Putamen (tissue), 1 donor: ENCODE measurements around the gene CATSPER1.
"Not testable (repeated sequence)": the region's sequence is repeated elsewhere in the genome, so short reads cannot be mapped to it uniquely, and the experiment has no call there.

ENCODE experiments used
- DNase-seq: peaks from one replicate; pipeline ENCODE4 v3.0.0-alpha.2; 2016; ENCODE audit warnings: low spot score

Gene CATSPER1

DNA sequence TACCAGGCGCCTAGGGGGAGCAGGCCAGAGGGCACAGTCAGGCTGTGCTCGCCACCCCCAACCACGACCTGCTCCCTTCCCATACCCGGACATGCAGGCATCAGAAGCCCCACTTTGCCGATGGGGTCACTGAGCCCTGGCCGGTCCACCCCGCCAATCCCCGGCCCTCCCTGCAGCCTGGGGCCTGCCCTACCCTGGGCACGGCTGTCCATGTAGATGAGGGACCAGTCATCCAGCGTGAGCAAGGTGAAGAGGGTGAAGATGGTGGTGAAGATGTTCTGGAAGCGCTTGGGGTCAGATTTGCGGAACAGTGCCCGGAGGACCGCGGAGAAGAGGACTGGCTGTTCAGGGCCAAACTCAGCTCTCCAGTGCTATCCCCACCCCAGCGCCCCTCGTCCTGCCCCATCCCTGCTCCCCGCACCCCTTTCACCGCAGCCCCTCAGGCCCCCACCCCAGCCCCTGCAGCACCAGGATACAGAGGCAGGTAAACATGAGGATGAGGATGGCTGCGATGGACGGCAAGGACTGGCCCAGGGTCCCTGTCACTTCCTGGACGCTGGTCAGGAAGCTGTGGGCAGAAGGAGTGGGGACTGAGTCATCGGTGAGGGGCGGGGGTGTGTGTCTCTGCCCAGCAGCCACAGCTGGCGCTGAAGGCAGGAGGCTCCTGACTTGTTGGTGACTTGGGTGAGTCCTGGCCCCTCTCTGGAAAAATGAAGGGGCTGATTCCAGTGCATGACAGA lies 5.5 kb downstream of the CATSPER1 start:
- no peak for DNase-seq

DNA sequence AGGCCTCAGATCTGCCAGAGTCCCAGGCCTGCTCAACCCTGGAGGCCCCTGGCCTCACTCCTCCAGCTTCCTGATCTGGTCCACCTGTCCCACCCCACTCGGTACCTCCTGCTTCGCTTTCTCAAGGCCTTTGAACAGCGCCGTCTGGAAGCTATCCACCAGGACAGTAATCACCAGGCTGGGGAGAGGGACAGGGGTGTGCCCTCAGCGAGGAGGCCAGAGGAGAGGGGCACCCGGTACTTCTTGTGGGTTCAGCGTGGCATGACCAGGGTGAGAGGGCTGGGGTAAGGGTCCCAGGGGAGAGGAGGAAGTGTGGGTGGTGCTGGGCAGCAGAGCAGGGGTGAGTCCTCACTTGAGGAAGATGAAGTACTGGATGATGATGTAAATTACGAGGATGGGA lies 6.1 kb downstream of the CATSPER1 start:
- DNase-seq, result no peak

DNA sequence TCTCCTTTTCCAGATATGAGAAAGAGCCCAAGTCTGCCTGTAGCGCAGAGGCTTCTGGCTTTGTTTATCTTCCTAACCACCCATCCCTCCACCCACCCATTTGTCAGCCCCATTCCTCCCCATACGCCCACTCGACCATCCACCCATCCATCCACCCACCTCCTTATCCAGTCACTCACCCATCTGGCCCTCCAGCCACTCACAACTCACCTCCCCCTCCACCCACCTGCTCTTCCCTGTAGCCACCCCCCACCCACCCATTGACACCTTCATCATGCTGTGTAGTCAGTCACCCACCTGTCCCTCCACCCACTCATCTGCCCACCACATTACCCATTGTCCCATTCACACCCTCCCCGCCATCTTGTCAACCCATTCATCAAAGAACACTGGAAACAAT lies 9.0 kb downstream of the CATSPER1 start:
- no peak for DNase-seq

DNA sequence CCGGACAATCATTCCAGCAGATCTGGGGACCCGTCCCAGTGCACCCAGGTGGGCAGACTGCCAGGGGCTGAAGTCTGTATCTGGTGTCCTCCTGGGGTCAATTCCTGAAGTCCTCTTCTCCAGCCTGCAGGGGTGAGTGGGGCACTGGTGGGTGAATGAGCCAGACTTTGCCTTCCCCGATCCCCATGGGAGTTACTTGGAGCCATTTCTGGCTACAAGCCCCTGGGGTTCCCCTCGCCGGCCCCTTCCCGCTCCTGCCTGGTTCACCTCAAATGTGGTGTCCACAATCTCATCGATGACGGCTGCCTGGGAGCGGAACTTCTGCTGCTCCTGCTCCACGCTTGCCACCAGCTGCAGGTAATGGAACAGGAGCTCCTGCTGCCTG lies 9.5 kb downstream of the CATSPER1 start:
- DNase-seq, result no peak

DNA sequence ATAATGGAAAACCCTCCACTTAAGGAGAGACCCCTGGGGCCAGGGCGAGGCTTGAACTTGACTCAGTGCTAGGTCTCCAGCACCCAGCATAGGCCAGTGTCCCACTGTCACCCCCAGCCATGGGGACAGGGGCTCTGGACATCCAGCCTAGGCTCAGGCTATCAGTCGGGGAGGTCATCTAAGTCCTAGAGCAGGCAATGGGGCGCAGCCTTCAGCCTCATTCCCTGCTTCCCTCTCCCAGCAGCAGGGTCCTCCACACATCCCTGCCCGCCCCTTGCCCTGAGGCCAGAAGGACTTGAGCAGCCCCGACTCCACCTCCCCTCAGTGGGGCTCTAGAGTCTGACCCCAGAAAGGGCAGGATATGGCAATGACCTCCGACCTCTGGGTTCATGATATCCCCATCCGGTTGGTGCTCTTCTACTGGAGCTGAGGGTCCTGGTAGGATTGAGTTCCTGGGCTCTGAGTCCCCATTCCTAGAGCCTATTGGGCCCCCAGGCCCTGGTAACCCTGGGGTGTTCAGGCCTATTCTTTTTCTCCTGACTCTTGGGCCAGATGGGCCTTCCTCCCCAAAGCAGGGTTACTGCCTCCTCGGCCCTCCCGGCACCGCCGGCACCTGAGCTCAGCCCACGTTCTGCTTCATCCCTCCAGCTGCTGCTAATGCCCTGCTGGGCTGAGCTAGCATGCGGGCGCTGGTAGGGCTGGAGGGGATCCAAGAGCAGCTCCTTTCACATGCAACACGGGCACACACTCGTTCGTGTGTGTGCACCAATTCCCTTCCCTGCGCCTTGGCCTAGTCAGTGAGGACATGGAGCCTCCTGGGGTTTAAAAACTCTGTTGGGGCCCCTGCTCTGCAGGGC lies 10.1 kb downstream of the CATSPER1 start:
- DNase-seq, result no peak

DNA sequence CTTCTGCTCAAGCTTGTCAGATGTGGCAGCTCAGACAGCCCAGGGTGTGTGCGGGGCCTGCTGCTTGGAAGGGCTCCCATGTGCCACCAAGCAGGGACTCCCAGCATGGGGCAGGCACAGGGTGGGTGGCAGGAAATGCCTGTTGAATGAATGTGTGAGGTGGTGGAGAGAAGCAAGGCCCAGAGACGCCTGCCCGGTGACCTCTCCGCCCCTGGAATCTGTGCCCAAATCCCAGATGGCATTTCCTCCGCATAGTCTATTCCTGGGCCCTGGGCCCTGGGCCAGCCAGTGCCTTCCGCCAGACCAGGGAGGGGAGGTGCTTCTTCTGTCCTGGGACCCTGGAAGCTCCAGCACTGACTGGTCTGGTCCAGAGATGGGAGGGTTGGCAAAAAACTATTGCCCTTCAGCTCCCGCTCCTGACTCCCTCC lies 10.8 kb downstream of the CATSPER1 start:
- DNase-seq, result no peak

DNA sequence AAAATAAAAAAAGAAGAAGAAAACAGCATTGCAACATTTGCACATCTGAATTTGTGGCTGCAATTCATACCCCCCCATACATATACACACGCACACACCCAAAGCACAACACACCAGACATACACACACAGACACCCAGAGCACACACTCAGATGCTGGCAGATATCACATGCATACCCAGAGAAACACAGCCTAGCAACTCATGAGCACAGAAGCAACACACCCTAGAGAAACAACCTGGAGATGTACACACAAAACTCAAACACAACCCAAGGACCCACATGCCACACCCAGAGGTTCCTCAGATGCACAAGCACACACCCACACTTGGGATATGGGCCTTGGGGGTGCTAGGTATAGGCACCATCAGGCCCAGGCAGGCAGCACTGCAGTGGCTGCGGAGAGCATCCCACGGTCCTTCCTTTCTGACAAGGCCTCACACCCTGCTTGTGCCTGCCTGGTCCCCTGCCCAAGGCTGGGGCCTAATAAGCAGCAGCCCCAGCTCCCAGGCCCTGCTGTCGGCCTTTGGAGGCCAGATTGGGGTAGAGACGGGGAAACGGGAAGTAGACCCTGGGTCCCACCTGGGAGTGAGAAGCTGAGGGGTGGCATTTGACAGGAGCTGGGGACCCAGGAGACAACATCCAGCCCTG lies 11.3 kb downstream of the CATSPER1 start:
- DNase-seq, result no peak

DNA sequence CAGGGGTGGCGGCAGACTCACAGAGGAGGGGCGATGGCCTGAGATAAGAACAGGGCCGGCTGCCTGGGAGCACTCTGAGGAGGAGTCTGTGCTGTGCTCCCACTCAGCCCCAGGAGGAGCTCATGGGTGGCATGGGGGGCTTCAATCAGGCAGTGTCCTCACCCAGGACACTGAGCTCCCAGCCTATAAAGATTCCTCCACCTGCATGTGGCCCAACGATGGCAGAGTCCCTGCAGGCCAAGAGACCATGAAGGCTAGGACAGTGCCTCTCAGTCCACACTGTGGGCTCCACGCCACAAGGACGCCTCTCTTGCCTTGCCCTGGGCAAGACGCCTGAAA lies 12.5 kb downstream of the CATSPER1 start:
- DNase-seq, result no peak

DNA sequence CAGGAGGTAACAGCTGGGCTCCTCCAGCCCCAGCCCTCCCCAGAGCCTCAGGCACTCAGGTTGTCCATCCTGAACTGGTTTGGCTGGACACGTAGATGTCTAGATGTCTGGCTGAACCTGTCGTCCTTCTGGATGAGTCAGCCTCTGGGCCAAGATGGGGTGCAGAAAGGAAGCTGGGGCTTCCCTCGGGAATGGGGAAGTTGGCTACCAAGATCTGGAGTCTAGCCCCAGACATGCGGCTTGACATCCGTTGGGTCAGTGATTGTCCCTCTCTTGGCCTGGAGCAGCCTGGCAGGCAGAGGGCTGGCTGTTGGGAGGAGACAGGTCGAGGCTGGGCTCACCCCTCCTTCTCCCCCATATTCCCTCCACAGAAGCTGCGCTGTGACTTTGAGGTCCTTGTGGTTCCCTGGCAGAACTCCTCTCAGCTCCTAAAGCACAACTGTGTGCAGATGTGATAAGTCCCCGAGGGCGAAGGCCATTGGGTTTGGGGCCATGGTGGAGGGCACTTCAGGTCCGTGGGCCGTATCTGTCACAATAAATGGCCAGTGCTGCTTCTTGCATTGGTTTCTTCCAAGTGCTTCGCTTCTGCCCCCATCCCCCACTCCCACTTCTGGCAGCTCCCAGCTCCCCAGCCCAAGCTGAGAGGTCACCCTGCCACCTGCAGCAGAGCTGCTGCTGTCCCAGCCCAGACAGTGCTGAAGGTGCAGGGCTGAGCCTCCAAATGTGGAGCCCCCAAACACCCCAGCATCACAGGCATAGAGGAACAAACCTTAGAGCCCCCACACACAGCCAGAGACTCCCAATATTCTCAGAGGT lies 13.1 kb downstream of the CATSPER1 start:
- no peak for DNase-seq

DNA sequence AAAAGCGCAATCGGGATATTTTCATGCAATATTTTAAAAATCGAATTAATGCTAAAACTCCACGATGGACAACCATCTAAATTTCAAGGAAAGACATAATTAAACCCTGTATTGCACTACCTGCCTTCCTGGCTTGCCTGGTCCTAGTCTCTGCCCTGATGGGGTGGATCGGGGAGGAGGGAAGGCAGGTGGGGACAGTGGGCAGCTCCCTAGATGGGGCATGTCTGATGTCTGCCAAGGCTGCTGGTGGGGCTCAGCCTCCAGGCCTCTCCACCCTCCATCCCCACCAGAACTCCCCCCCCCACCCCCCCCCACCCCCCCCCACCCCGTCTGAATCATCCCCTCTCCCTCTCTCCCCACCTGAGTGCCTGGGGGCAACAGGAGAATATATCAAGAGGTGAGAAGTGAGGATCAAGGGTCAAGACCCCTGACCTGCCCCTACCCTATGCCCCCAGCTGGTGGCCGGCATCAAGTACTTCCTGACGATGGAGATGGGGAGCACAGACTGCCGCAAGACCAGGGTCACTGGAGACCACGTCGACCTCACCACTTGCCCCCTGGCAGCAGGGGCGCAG lies 13.8 kb downstream of the CATSPER1 start:
- no peak for DNase-seq

DNA sequence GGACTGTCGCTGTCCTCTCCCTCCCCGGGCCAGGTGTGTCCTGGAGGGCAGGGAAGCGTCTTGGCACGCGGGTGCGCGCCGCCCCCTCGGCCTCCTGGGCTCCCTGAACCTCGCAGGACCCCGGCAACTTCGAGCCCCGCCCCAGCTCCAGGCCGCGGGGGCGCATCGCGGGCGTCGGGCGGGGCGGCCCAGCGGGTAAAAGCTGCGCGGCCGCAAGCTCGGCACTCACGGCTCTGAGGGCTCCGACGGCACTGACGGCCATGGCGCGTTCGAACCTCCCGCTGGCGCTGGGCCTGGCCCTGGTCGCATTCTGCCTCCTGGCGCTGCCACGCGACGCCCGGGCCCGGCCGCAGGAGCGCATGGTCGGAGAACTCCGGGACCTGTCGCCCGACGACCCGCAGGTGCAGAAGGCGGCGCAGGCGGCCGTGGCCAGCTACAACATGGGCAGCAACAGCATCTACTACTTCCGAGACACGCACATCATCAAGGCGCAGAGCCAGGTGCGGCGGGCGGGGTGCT lies 14.4 kb downstream of the CATSPER1 start, which contains the start of gene CST6:
CST6 (plus strand) TSS at position 224 of the 519 bp plus-strand sequence; CDS start at position 261, 37 bp downstream.
- no peak for DNase-seq

DNA sequence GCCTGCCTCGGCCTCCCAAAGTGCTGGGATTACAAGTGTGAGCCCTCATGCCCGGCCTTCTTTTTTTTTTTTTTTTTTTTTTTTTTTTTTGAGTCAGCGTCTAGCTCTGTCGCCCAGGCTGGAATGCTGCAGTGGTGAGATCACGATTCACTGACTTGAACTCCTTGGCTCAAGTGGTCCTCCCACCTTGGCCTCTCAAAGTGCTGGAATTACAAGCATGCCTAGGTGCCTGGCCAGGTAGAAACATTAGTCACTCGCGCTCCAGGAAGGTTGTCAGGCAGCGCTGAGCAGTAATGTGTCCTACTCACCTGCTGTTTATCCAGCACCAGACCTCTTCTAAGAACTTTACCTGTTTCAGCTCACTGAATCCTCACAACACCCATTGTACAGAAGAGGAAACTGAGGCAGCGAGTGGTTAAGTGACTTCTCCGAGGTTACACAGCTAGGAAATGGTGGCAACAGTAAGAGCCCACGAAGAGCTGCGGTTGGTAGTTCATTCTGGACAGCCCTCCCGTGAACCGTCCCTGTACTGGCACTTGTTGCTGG lies 15.0 kb downstream of the CATSPER1 start:
- DNase-seq, result no peak

DNA sequence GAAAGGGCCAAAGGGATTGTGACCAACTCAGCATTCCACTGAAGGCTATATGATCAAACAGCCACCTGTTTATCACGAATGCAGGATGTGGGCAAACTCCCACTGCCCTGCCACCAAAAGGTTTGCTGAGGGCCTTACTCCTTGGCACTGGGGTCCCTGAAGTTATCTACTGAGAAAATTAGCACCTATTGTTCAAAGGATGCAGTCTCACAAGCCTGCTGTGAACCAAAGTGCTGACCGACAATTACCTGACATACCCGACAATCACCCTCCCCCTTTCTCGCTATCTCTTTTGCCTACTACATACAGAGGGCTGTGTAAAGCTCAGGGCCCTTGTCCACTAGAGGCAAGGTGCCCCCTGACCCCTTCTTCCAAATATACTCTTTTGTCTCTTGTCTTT lies 16.2 kb downstream of the CATSPER1 start:
- not testable (repeated sequence) for DNase-seq

DNA sequence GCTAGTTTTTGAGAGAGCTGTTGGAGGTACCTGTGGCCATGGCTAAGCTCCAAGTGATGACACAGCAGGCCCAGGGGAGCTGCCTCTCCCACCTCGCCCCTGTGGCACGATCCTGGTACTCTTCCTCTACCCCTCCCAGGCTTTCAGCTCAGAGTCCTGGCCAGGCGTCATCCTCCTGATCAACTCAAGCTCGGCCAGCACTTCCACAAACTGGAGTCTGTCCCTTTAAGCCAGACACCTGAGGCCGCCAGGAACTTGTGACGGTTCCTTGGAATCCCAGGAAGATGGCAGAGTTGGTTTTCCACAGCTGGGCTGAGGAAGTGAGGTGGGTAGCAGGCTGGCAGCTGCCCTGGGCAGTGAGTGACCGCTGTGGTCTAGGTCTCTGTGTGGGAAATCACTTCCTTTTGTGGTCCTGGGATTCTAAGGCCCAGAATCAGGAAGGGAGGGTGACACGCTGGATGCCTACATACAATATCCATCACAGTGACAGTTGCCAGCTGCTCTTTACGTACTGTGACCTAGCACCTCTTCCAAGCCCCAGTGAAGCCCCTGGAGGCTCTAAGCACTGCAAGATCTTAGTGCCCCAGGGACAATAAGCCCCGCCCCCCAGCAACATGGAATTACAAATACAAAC lies 17.7 kb downstream of the CATSPER1 start:
- DNase-seq, result no peak

DNA sequence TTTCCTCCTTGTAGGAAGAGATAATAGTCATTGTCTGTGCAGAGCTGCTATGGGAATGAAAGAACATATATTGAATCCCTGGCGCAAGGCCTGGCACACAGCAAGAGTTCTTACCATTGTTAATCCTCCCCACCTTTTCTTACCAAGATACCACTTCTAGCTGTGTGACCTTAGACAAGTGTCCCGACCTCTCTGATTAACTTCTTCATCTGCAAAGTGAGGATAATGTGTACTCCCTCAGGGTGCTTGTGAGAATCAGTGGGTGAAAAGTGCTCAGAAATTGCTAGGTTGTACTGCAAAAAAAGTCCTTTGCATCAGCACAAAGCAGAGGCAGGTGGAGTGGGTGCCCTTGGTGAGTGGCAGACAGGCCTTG lies 18.2 kb downstream of the CATSPER1 start:
- DNase-seq, result no peak

DNA sequence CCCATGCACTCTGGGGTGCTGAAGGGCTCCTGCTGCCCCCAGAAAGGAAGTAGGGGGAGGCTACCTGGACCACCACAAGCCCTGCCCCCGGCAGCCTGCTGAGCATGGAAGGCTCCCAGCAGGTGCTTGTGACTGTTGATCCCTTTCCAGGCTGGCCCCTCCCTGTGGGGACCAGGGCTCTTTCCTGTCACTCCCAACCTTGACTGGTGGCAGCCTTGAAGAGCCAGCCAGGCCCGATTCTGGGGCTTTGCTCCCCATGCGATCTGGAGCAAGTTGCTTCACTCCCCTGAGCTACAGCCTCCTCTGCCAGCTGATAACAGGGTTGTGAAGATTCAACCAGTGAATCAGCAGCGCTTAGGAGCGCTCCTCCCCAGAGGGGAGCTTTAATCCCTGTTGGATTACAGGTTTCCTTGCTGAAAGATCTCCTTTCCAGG lies 19.1 kb downstream of the CATSPER1 start:
- DNase-seq, result no peak

DNA sequence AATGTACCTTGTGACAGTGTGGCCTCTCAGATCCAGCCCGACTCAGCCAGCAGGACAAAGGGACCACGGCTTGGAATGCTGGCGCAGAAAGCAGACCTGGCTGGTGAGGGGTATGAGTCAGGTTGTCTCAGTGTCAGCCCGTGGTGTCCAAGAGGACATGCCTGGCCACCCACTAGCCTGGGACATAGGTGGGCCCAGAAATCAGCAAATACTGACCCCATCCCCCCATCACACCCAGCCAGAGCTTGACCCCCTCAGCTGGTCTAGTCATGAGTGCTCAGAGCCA lies 19.4 kb downstream of the CATSPER1 start:
- DNase-seq, result no peak

DNA sequence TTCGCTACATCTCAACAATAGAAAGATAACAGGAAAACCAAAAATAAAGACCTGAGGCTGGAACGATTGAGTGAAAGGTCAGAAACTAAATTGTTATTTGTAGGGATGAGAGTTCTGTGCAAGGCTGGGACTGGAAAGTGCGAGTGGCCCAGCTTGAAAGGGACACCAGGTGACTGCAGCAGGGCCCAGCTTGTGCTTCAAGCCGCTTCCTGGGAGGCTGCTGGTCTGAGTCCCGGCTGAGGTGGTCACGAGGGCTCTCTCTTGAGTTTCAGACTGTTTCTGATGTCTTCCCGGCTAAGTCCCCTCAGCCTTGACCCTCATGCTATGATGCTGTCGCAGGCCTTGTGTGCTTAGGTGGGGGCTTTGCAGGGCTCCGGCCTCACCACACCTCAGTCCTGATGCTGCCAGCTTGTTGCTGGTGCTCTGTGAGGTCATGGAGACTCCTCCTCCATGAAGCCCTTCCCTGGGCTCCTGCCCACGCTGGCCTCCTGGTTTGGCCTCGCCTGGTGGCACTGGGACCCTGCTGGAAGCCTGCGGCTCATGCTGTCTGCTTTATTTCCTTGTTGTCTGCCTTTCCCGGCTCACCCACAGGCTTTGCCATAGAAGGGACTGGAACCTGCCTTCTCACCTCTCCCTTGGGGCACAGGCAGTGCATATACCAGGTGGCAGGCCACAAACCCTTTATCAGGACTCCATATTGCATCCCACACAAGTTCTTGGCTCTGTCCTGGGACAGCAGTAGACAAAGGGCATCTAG lies 20.0 kb downstream of the CATSPER1 start:
- DNase-seq, result no peak

DNA sequence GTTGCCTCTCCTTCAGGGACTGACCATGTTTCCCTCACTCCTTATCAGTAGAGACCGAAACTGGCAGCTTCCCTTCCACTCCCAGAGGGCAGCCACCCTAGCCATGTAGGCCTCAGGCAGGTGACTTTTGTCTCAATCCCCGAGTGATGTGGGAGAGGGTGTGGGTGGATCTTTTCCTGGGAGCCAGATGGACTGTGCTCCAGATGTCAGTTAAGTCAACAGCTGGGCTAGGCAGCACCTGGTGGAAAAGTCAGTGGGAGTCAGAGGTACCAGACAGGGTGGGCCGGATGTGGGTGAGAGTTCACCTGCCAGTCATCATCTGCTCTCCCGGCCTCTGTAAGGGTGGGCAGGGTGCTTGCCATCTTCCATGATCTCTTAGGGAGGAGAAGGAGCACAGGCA lies 22.1 kb downstream of the CATSPER1 start:
- no peak for DNase-seq

DNA sequence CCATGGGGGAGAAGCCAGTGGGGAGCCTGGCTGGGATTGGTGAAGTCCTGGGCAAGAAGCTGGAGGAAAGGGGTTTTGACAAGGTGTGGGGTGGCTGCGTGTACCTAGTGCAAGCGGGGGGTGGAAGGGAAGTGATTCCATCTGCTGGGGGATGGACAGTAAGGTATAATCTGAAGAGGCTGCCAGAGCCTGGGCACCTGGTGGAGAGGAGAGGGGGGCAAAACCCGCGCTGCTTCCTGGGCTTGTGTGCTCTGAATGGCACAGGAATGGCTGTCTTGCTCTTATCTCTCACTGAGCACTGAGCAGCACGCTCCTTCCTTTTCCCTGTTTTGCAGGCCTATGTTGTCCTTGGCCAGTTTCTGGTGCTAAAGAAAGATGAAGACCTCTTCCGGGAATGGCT lies 23.0 kb downstream of the CATSPER1 start:
- no peak for DNase-seq
